NCI-H146 treated with DMSO at 0.1 percent for 48 hours (cell line): ENCODE measurements around the gene BABAM1.

ENCODE experiments used
- DNase-seq: peaks from one replicate; lab custom pipeline; 2025; ENCODE audit not compliant: unreplicated experiment; lab: John Stamatoyannopoulos, UW

The BABAM1 gene

DNA sequence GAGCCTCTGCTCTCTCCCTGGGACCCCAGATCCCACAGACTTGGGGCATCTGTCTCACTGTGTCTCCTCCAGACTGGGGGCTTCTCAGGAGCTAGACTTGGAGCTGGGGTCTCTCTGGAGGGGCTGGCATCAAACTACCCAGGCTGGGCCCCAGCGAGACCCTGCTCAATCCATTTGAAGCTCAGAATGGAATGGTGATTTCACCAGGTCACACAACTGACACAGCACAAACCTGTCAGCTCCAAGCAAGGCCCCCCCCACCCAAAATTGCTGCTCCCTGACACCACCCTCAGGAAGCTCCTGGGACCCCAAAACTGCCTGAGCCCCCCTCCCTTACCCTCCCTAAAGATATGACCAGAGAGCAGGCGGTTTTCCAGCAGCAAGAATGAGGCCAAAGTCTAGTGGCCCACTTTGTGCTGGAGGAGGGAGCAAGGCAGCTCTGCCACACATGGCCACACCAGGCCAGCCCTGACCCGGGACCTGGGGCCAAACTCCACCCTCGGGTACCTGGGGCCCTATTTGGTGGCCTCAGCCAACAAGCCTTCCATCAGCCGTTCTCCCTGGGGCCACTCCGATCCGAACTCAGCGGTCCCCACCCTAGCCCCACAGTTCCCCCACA lies 23.9 kb upstream of the BABAM1 start:
- no peak for DNase-seq

DNA sequence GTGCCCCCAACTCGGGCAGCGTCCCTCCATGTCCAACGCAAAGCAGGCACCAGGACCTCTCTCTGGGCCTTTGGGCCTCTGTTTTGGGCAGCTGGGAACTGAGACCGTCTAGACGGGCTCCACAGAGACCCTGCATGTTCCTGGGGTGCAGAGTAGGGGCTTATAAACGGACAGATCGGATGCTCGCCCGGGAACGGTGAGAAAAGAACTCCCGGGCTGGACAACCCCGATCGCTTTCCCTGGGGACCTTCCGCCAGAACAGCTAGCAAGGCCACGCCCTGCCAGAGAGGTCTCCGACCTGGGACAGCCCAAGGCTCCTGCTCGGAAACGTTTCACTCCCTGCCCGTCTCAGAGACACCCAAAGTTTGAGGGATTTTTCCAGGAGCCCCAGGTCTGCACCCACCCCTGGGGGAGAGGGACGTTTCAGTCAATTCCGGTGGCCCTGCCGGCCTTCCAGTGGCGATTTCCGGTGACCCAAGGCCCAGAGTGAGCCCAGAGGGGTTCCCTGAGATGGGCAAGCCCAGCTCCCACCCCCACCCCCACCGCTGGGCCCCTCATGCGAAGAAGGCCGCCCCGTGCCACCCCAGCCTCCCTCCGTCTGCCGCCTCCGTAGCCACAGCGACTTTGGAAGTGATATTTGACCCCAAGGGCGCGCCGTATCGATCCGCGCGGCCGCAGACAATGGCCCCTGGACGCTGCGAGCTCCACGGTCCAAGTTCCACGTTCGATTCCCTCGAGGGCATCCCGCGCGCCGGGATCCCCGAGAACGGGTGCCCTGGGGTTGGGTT lies 23.2 kb upstream of the BABAM1 start:
- no peak for DNase-seq

DNA sequence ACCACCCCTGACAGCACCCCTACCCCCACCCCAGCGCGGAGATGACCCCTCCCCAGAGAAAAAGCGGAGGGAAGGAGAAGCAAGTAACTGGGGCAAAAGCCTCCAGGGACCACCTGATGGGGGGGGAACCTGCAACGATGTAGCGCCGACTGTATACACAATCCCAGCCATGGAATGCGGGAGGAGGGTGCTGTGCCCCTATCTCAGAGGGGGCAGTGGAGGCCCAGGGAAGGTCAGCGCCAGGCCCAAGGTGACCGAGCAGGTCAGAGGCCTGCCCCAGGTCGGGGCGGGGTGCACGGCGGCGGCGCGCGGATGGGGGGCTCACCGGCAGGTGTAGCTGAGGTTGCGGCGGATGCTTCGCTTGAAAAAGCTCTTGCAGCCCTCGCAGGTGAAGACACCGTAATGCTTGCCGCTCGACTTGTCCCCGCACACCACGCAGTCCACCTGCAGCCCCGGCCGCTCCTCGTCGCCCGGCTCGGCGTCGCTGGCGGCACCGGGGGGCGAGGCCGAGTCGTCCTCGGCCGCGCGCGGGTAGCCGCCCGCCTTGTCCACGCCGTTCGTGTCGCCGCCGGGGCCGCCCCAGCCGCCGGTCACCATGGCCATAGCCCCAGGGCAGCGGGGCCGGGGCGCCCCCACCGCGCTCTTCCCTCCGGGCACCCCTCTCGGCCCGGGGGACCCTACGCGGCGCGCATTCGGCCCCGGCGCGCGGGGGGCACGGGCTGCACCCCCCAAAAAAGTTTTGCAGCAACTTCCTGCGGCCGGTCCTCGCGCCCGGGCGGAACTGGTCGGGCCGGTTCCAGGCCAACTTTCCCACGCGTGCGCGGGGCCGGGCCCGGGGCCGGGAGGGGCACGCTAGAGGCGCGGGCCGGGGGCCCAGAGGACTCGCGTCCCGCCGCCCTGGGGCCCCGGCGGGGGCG lies 22.4 kb upstream of the BABAM1 start:
- no peak for DNase-seq

DNA sequence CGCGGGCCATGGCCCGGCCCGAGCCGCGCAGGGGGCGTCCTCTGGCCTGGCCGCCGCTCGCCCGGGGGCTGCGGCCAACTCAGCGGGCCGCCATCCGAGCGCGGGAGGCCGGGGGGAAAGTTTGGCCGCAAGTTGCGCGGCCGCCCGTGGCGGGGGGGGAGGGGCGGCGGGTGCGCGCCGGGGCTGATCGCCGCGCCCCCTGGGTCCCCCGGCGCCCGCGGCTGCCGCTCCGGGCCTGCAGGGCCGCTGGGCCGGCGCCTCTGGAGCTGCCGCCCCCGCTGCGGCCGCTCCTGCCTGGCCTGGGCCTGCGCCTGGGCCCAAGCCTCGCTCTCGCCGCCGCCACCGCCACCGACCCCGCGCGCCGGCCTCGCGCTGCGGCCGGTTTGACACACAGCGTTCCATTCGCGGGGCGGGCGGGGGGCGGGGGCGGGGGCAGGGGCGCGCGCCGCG lies 21.7 kb upstream of the BABAM1 start, which contains the start of gene NR2F6:
Gene NR2F6 (minus strand): TSS at position 385 of the 450 bp plus-strand sequence. CDS start 699 bp downstream, outside the sequence.
- no peak for DNase-seq

DNA sequence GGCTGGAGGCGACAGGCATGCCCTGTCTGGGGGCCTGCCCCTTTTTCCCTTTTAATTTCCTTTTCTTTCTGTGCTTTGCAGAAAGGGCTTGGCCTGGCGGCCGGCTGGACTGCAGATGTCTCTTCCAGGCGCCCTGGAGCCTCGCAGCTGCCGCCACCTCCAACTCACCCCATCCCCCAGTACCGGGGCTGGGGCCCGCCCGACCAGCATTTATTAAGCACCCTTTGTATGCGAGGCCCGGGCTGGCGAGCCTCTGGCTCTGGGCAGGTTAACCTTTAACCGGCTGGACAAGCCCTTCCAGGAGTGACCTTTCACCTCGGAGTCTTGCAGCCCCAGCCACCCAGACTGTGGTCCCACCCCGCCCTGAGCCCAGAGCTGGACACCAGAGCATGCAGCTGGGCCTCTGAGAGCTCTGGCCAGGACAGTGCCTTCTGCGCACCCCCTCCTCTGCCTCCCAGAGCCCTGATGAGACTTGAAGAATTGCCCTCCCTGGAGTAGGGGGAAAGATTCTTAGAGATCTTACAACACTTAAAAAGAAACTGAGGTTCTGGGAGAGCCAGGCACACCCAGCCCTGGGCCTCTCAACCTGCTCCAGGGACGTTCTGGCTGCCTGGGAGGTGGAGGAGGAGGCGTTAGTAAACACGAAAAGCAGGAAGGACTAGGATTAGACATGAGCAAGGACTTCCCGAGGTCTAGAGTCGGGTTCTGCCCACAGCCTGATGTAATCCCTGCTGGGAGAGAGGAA lies 20.4 kb upstream of the BABAM1 start:
- DNase-seq, result peak; percentile 82

DNA sequence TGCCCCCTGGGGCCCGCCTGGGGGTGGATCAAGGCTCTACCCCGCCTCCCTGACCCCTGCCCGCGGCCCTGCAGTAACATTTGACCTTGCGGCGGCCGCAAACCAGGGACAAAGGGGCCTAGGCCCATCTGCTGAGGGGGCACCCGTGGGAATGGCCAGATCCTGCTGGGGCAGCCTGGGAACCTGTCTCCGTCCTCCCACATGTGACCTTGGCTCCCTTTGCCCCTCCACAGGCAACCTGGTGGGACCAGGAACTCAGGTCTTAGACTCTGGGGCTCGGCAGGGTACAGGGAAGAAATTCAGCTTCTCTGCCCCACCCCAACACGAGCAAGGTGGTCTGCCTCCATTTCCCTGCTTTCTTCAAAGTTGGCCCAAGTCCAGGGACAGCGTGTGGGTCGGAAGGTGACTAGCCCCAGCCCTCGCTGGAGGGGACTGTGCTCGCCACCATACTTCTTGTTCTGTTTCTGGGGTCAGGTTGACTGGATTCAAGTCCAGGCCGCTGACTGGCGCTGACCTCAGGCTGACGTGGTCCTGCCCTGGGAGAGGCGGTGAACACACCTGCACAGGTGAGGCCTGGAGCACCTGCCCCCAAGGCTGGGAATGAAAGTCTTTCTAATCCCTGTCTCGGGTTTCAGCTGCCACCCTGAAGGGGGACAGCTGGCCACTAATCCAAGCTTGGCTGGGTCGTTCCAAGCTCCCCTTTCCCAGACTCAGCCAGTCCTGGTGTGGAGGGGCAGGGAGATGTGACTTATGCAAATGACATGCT lies 19.0 kb upstream of the BABAM1 start:
- peak; percentile 64 for DNase-seq

DNA sequence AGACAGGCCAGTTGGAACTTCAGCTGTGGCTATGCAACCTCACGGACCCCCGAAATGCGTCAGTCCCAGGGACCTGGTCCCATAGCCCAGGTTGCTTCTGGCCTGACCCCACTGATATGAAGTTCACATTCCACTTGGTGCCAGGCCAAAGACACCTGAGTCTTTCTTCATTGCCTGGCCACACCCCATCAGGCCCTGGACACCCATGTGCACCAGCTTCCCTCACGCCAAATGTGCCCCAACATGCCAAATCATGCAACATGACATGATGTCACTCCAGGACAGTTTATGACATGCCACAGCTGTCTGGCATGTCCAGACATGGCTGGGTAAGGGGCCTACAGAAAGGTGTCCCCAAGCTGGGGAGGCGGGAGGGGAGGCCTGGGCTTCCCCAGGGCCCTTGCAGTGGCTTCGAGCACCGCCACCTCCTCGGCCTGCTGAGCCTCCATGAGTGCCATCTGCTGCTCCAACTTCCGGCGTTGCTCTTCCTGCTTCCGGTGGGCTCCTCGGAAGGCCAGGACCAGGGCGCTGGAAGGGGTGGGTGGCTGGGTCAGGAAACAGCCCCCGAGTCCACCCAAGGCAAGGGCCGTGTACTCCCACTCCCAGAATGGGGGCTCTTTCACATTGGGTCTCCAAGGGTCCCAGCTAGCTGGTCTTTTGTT lies 17.2 kb upstream of the BABAM1 start:
- DNase-seq, result no peak

DNA sequence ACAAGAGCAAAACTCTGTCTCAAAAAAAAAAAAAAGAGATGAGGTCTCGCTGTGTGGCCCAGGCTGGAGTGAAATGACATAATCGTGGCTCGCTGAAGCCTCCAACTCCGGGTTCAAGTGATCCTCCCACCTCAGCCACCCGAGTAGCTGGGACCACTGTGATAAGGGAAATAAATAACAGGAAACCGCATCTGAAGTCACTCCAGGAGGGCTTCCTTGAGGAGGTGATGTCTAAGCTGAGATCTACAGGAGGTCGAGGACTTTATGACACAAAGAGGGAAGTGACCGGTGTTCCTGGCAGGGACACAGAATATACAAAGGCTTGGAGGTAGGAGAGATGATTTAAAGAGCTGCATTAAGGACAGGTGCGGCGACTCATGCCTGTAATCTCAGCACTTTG lies 12.6 kb upstream of the BABAM1 start:
- no peak for DNase-seq

DNA sequence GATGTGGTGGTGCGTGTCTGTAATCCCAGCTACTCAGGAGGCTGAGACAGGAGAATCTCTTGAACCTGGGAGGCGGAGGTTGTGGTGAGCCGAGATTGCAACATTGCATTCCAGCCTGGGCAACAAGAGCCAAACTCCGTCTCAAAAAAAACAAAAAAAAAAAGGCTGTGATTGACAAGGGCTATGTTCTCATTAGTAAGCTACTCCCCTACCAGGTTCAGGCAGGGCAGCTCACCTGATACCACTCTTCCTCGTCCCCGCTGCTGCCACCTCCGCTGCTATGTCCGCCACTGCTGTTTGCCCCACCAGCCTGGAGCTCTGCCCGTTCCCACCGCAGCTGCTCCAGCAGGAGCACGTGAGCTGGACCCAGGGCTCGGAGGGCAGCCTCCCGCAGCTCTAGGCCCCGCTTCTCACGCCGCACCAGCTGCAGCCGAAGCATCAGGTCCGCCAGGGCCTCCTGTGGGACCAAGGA lies 12.1 kb upstream of the BABAM1 start:
- peak; percentile 59 for DNase-seq

DNA sequence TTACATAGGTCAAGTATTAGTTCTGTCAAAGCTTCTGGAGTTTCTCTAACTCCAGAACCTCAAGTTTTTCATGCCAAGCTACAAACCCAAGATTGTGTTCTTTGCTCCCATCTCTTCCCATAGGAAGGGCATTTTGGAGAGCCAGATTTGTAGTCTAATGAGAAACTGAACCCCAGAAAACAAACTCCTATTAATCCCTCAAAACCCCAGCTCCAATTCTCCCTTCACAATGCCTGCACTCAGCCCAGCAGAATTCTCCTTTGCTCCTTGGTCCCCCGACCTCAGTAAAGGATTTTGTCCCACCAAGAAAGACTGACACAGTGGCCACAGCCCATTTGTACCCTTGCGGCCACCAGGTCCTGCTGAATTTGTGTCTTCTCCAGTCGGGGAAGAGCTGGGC lies 11.1 kb upstream of the BABAM1 start:
- no peak for DNase-seq

DNA sequence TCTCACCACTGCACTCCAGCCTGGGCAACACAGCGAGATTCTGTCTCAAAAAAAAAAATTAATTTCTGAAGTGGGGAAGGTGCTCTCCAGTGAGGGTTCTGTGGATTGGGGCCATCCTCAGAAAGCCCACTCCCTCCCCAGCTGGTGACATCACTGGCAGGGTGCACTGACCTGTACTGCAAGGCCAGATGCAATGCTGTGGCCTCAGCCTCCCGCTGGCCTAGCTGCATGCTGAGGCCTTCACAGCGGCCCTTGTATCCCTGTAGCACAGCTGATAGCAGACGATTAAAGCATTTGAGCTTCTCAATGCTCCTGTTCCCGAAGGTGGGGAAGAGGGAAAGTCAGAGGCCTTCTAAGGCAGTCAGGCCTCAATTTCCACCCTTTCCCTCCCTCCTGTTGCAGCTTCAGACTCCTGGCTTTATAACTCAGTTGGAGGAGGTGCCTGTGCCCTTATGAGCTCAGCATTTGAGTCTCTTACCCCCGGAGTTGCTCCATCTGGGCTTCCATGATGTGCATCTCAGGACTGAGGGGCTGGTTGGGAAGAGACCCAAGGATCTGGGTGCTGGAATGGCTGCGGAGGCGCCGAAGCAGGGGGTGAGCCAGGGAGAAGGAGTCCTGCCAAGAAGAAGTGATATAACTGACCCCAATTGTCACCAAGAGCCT lies 8.0 kb upstream of the BABAM1 start:
- DNase-seq, result no peak

DNA sequence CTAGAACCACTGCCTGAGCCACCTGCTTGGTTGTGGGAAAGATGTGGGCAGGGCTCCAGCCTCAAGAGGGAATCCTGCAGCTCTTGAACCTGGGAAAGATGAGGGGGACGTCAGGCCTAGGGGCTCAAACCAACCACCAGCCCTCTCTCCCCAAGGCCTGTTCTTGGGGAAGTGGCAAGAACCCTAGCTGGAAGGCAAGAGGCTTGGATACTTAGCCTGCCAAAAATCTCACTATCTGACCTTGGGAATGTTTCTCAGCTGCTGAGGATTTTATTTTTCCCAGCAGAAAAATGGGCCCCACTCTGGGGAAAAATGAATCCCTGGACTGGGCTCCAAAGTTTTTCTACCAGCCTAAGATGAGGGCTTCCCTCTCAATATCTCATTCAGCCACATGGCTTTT lies 7.3 kb upstream of the BABAM1 start:
- no peak for DNase-seq

DNA sequence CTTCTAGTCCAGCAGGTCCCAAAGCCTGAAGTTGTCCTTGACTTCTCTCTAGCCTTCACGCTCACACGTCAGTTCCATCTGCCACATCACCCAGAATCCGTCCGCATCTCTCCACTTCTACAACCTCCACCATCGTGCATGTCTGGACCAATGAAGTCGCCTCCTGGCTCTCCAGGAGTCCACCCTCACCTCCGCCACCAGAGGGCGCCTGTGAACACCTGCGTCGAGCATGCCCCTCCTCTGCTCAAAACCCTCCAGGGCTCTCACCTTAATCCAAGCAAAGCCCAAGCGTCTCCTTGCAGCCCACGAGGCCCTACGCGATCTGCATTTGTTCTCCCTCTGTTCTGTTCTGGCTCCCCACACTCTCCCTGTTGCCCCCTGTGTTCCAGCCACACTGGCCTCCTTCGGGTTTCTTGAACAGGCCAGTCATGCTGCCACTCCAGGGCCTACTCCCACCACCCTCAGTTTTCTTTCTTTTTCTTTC lies 6.4 kb upstream of the BABAM1 start:
- DNase-seq, result peak; percentile 86

DNA sequence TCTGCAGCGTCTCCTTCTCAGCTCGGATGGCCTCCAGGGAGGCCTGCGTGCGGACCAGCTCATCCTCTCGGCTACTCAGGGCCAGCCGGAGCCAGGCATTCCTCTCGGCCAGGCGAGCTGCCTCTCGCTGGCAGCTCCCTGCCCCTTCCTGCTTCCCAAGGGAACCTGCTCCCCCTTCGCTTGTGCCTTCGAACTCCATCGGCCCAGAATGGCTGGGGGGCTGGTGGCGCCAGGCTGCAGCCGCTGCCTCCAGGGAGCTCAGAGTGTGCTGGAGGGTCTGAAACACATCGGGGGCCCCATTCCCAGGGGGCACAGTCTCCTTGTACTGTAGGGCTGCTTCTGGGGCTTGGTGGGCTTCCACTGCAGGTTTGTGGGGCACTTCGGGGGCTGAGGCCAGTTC lies 4.7 kb upstream of the BABAM1 start:
- no peak for DNase-seq

DNA sequence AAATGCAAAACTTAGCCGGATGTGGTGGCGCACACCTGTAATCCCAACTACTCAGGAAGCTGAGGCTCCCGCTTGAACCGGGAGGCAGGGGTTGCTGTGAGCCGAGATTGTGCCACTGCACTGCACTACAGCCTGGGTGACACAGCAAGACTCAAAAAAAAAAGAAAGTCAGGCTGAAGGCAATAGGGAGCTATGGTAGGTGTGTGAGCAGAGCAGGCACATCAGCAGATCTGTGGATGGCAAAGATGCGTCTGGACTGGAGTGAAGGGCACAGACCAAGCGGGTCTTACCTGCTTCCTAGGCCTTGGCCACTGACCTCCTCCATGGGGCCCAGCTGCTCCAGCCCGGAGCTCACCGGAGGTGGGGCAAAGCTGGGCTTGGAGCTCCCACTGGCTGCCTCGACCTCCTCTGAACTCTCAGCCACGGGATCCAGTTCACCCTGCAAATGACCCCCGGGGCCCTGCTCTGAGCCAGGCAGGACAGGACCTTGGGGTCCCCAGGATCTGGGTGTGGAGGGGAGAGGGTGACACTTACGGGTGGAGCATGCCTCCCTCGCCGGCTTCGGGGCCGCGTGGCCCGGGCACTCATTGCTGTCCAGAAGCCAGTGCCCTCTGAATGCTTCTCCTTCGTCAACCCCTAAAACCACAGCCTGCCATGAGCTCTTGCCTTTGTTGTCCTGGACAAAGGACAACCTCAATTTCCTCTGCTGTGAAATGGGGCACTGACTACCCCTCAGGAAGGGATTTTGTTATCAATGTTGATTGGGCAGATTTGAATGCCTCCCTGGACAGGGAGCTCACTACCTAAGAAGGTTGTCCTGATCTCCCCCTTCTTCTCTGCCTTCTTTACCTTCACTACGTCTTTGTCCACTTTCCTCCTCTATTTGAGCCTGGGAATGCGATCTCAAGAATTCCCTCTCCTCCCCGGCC lies 3.3 kb upstream of the BABAM1 start:
- DNase-seq, result no peak

DNA sequence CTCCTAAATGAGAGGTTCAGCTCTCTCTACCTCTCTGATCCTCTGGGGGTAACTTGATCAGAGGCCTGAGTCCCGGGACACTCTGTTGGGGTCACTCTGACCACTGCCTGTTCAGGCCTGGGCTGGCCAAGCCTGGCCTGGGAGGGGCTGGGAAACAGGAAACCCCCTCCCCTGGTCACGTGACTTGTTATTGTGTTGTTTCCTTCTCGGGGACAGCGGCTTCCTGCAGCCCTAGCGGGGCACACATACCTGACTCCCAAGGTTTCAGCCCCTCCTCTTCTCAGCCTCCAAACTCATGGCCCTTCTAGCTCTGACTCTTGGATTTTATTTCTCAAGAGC lies 2.6 kb upstream of the BABAM1 start, which contains the start of gene USHBP1:
Gene USHBP1 (minus strand): TSS at position 105 of the 339 bp plus-strand sequence. CDS start 446 bp downstream, outside the sequence.
- no peak for DNase-seq

DNA sequence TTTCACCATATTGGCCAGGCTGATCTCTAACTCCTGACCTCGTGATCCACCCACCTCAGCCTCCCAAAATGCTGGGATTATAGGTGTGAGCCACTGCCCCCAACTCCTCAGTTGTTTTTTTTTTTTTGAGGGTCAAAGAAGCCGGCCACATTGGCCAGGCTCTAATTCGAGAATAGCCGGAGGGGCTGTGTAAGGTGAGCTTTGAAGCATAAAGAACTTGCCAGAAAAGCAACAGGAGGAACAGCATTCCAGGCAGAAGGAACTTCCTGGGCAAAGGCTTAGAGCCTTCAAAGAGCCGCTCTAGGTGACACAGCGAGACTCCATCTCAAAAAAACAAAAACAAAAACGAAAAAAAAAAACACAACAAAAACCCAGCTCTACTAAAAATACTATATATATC lies 1.2 kb upstream of the BABAM1 start:
- no peak for DNase-seq

DNA sequence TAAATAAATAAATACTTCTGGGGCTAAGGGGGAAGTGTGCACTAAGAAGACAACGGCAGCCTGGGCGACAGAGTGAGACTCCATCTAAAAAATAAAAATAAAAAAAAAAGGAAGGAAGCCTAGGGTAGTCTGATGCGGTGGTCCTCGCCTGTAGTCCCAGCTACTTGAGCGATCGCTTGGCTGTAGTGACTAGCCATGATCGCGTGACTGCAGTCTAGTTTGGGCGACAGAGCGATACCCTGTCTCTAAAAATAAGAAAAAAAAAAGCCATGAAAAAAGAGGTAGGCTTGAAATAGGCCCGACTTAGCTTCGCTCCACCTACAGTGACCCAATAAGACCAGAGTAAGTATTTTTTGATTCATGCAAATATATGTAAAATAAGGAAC lies 661 bp upstream of the BABAM1 start:
- no peak for DNase-seq
